HG02678 (cell line): ENCODE results near the gene CFL1.

Experiments used
- ATAC-seq: cut with Tn5 transposase; IDR thresholded peaks from one replicate; pipeline ENCODE4 v1.9.1; 2021; ENCODE audit warnings: mild to moderate bottlenecking, moderate library complexity; ENCODE audit not compliant: unreplicated experiment

Gene CFL1

GRCh38 chr11:65888163-65888814 is 30.3 kb upstream of the CFL1 start, which contains the start of gene FIBP:
FIBP (minus strand) TSS chr11:65888471; CDS start chr11:65888418, 53 bp downstream.
- peak; percentile 50 for ATAC-seq

- ATAC-seq: no peak
These were observed 29.8 kb upstream of the CFL1 start for GRCh38 chr11:65887723-65888162.

- no peak for ATAC-seq
These were observed 29.1 kb upstream of the CFL1 start for GRCh38 chr11:65886826-65887722.

GRCh38 chr11:65885808-65886536 is 28.0 kb upstream of the CFL1 start:
- ATAC-seq: no peak

GRCh38 chr11:65885231-65885630 is 27.3 kb upstream of the CFL1 start:
- no peak for ATAC-seq

GRCh38 chr11:65884716-65885092 is 26.7 kb upstream of the CFL1 start:
- ATAC-seq: no peak

- ATAC-seq: no peak
These were observed 26.1 kb upstream of the CFL1 start for GRCh38 chr11:65883786-65884715.

GRCh38 chr11:65883058-65883761 is 25.2 kb upstream of the CFL1 start:
- no peak for ATAC-seq

GRCh38 chr11:65882120-65883057 is 24.4 kb upstream of the CFL1 start:
- no peak for ATAC-seq

- ATAC-seq: no peak
These were observed 23.0 kb upstream of the CFL1 start for GRCh38 chr11:65880844-65881421.

GRCh38 chr11:65880027-65880426 is 22.0 kb upstream of the CFL1 start:
- no peak for ATAC-seq

GRCh38 chr11:65879617-65880016 is 21.6 kb upstream of the CFL1 start, which contains the start of gene CTSW:
CTSW (plus strand) TSS chr11:65879837; CDS start chr11:65879855, 18 bp downstream.
- no peak for ATAC-seq

GRCh38 chr11:65873318-65874156 is 15.6 kb upstream of the CFL1 start:
- ATAC-seq: peak; percentile 85

- no peak for ATAC-seq
These were observed 14.8 kb upstream of the CFL1 start, which contains the start of gene EFEMP2 for GRCh38 chr11:65872586-65873317. EFEMP2 (minus strand) TSS chr11:65872800; CDS start chr11:65872354, 446 bp downstream.

GRCh38 chr11:65871811-65872548 is 14.0 kb upstream of the CFL1 start:
- ATAC-seq: no peak
